Endothelial cell of hepatic sinusoid (primary cell): ENCODE results near the gene MERTK.
"Not testable (repeated sequence)": the region's sequence is repeated elsewhere in the genome, so short reads cannot be mapped to it uniquely, and the experiment has no call there.

ENCODE experiments used
- in situ Hi-C: cut with HindIII; loops from 2 replicates; pipeline ENCODE4 v1.10.0; 2017; ENCODE audit warnings: low sequenced_read_pairs

Gene MERTK

GRCh38 chr2:111944531-111945210 is 46.3 kb downstream of the MERTK start:
- in situ Hi-C loops = no loop called here

DNA sequence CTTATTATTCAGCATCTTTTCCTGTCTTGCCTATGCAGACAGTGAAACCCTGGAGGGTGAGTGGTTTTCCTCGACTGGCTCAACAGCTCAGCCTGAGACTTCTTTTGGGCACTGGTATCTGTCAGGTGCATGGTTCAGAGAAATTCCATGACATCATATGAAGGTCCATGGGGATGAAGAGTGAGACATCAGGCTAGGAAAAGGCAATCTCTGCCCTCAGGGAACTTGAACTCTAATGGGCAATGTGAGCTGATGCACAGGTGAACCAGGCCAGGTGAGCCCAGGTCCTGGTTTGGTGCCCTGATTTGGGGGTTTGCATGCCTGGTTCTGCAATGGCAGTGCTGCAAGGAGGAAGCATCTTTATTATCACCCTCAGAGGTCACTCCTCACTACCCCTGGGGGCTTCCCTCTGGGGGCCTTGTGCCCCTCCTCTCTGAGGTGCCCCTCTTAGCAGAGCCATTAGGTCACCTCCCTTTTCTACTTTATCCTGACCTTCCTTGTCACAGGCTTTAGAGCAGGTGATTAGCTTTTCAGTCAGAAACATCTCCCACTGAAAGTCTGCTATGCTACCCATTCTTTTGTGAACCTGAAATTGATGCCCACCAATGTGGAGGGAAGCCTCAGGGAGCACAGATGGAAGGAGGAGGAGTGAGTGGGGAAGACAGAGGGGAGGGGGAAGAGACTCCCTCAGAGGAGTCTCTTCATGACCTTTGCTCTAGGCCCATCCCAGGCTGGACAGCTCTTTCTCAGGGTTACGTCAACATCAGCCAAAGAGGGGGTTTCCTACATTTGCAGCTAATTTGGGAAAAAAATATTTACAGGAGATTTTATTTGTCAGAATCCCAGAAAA is 47.3 kb downstream of the MERTK start:
- in situ Hi-C loops = no loop called here

DNA sequence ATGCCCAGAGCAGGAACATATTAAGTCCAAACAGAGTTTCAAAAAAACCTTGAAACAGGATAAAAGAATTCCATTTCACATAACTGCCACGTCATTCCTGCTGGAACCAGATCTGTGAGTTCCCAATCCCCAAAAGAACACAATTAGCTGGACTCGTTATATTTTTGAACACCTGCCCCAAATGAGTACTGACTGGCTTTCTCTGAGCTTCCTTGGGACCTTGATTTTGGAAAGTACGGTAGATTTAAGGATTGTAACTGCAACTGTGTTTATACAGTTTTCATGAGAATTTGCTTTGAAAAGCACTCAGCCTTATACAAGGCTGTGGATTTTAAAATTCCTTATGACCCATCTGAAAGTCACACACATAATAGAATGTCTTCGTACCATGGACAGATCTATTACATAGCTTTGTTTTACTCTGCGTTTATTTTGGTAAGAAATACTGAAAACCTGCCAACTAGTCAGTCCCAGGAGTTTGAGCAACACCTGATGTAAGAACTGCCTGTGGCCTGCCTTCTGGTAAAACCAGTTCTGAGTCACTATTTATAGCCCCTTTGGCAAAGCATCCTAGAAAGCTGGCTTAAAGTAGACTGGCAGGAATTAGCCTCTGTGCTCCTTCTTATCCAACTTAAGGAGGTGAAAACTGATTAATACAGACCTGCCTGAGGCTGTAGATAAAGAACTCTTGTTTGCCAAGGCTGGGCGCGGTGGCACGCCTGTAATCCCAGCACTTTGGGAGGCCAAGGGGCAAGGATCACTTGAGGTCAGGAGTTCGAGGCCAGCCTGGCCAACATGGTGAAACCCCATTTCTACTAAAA is 48.1 kb downstream of the MERTK start:
- in situ Hi-C loops = no loop called here

DNA sequence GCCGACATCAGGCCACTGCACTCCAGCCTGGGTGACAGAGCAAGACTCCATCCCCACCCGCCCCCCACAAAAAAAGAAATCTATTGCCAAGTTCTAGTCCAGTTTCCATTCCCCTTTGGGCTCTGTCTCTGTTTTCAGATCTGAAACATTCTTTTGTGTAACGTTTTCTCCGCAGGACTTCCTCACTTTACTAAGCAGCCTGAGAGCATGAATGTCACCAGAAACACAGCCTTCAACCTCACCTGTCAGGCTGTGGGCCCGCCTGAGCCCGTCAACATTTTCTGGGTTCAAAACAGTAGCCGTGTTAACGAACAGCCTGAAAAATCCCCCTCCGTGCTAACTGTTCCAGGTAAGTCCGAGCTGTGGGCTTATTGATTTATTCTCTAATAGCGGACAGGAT is 48.8 kb downstream of the MERTK start:
- in situ Hi-C loops = no loop called here

DNA sequence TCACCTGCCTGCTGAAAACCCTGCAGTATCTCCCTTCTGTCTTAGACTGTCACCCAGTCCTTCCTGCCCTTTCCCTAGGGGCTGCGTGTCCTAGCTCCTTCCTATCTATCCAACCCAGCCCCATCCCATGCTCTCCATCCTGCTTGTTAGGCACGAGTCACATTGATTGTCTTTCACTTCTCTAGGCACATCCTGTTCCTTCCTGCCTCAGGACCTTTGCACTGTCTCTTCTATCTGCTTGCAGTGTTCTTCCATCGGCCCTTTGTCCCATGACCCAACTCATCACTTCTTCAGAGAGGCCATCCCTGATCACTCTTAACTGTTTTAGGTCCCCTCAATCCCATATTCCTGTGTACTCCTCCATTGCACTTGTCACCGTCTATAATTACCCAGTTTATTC is 50.4 kb downstream of the MERTK start:
- in situ Hi-C loops = no loop called here

- in situ Hi-C loops = no loop called here
These were observed 51.8 kb downstream of the MERTK start for GRCh38 chr2:111950236-111950635.

DNA sequence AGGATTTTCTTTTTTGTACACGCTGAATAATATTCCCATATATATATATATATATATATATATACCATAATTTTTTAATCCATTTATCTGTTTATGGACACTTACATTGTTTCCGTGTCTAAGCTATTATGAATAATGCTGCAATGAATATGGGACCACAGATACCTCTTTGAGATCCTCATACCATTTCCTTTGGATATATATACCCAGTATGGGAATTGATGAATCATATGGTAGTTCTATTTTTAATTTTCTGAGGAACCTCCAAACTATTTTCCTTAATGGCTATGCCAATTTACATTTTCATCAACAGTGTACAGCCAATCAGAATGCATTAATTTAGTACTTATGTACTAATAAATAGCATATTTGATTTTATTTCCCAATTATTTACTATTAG is 53.1 kb downstream of the MERTK start:
- in situ Hi-C loops = no loop called here

DNA sequence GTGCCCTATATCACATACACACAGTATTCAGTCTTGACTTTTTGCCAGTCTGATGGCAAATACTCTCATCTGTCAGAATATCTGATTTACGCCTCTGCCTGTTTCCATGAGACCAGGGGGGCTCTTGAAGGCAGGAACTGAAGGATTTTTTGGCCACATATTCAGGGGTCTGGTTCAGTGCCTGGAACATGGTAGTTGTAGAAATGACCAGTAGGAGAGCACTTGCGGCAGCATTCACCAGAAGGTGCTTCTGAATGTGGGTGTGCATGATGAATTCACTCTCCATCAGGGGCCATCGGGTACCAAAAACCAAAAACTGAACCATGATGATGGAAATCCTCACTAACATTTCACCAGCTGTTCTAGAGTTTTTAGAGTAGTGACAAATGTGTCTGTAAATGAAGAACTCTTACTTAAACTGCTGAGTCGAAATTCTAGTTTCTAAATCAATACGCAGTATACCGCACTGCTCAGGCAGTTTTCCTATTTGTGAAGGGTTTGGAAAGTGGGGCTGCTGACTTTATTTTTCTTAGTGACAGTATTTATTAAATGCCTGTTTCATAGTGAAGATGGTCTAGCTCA is 54.6 kb downstream of the MERTK start:
- in situ Hi-C loops = no loop called here

GRCh38 chr2:111954602-111955332 is 56.4 kb downstream of the MERTK start:
- in situ Hi-C loops = no loop called here

- in situ Hi-C loops = no loop called here
These were observed 59.5 kb downstream of the MERTK start for GRCh38 chr2:111957872-111958354.

- in situ Hi-C loops = no loop called here
These were observed 60.5 kb downstream of the MERTK start for GRCh38 chr2:111958901-111959300.

- in situ Hi-C loops = no loop called here
These were observed 63.3 kb downstream of the MERTK start for GRCh38 chr2:111961663-111962062.

GRCh38 chr2:111963086-111963485 is 64.7 kb downstream of the MERTK start:
- in situ Hi-C loops = not testable (repeated sequence)

DNA sequence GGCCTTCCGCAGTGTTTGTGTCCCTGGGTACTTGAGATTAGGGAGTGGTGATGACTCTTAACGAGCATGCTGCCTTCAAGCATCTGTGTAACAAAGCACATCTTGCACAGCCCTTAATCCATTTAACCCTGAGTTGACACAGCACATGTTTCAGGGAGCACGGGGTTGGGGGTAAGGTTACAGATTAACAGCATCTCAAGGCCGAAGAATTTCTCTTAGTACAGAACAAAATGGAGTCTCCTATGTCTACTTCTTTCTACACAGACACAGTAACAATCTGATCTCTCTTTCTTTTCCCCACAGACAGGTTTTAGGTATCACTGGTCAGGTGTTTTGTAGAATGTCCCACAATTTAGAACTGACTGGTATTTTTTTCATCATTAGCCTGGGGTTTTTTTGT is 65.1 kb downstream of the MERTK start:
- in situ Hi-C loops = not testable (repeated sequence)

DNA sequence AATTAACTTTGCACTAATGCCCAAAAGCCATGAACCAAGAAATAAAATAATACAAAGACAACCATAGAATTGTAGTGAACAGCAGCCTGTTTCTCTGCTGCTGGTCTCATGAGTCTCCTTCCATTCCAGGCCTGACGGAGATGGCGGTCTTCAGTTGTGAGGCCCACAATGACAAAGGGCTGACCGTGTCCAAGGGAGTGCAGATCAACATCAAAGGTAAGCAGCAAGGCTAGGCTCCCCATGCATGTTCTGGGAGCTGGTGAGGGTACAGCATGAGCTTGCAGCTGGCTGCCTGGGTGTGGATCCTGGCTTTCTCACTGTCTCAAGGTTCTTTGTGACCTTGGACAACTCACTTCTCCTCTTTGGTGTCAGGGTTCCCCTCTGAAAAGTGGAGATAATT is 66.7 kb downstream of the MERTK start:
- in situ Hi-C loops = no loop called here

DNA sequence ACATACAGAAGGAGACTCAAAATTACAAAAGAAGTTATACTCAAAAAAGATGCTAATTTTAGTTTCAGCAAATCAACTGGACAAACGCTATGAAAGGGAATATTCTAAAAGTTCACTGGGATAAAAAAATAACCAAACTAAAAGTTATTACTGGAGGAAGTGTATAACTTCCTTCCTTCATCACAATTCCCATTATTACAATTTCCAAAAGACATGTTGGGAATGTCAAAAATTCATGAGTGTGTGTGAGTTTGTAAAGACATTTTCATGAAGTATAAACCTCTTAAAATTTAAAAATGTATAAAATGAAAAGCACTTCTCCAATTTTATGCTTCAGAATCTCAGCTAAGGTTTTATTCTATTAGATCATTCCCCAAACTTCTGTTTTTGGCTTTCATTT is 67.8 kb downstream of the MERTK start:
- in situ Hi-C loops = no loop called here

- in situ Hi-C loops = no loop called here
These were observed 68.6 kb downstream of the MERTK start for GRCh38 chr2:111967018-111967417.

DNA sequence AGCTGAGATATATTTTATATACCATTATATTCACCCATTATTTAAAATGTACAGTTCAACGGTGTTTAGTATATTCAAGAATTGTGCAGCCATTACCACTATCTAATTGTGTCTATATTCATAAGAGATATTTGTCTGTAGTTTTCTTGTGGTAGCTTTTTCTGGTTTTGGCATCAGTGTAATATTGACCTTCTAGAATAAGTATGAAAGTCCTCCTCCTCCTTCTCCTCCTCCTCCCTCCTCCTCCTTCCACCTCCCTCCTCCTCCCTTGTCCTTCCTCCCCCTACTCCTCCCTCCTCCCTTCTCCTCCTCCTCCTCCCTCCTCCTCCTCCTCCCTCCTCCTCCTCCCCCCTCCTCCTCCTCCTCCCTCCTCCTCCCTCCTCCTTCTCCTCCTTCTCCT is 72.0 kb downstream of the MERTK start:
- in situ Hi-C loops = no loop called here

- in situ Hi-C loops = no loop called here
These were observed 74.7 kb downstream of the MERTK start for GRCh38 chr2:111972955-111973565.

DNA sequence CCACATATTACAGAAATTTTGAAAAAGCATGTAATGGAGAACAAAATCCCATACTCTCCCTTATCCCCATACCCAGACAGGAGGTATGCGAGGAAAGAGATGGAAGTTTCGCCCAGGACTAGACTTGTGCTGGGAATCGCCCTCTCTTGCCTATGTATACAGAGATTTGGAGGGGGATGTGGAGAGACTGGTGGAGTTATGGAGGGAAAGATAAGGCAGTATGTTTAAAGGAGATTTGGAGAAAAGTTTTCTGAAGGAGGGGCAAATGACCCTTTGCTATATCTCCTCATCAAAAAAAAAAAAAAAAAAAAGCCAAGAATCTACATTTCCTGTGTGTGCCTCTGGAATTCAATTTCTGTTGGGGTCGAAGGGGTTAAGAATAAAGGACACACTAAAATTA is 75.3 kb downstream of the MERTK start:
- in situ Hi-C loops = no loop called here
